Measurements from ENCODE around the gene OR4A15. TPM values are rescaled to one million over a fixed set of nuclear protein-coding genes. Genes with fewer than 3 reads are reported as not detected.
A peak's percentile ranks its signal among the peaks of the same experiment; 100 is the strongest.

OR4A15 gene
- total and polyA plus RNA-seq, 9 of the 15 experiments (the other 6 are each of a cell fraction or from before 2014, with no cell fraction given): not detected

GRCh38 chr11:55345306-55345705, 22.5 kb upstream of the OR4A15 start:
- ATAC-seq: no peak
- no peak for FAIRE-seq
- ChIA-PET CTCF (ENCODE audit: low intra/inter-chr PET ratio) (no interaction called here), POLR2A (no interaction called here)
- no TSS peak for BruUV-seq (replicated peaks)
- no peak for TF ChIP-seq TFAP4 (CRISPR knock-in tag; IDR thresholded peaks at IDR 0.05; ENCODE audit: borderline replicate concordance)
- 0 out of 2 replicates have a peak, but pooled peaks have one; percentile 14 for TF ChIP-seq MAFF (IDR thresholded peaks at IDR 0.05; ENCODE audit: low read length)
- TF ChIP-seq PHB2 (IDR thresholded peaks at IDR 0.05; ENCODE audit: low read depth): no peak
- 0 out of 2 replicates have a peak, but pooled peaks have one; percentile 12 for TF ChIP-seq MAFG (tag; conservative IDR thresholded peaks at IDR 0.05)
- no peak for TF ChIP-seq GATAD2B (IDR thresholded peaks at IDR 0.05; ENCODE audit: borderline replicate concordance)
- peak; percentile 45; the same call in 1 of the 2 replicates for TF ChIP-seq ZNF316 (IDR thresholded peaks at IDR 0.05)
- intact Hi-C loops (cut with micrococcal nuclease): no loop called here
- Histone ChIP-seq H4K20me1 (replicated peaks; ENCODE audit: control insufficient read depth, insufficient read depth, low read length) (no peaks in the 10 kb centered on the region), H3K4me3 (no peak overlapping the region), H3K79me2 (ENCODE audit: control insufficient read depth, insufficient read depth, low read length) (no peaks in the 10 kb centered on the region), H3K36me3 (ENCODE audit: control insufficient read depth, insufficient read depth, low read length) (no peaks in the 10 kb centered on the region), H3K27ac (ENCODE audit: extremely low read depth, low read depth, low read length) (no peak overlapping the region), H2AFZ (ENCODE audit: low read depth, low read length) (no peak overlapping the region), H3K4me1 (replicated peaks in 1 of 2; ENCODE audit: control insufficient read depth in 2 of 2, insufficient read depth in 2 of 2, low read length in 2 of 2) (no peaks in the 10 kb centered on the region), H3K9me1 (ENCODE audit: control insufficient read depth, insufficient read depth, low read length) (no peaks in the 10 kb centered on the region), H3K4me2 (ENCODE audit: insufficient read depth, low read length) (no peak overlapping the region), H3K27me3 (ENCODE audit: control insufficient read depth in 2 of 2, insufficient read depth in 2 of 2, low read length in 2 of 2) (no peaks in the 10 kb centered on the region), H3K9ac (ENCODE audit: insufficient read depth in 1 of 2, low read depth in 2 of 2, low read length in 2 of 2) (no peak overlapping the region), H3K9me3 (replicated peaks; ENCODE audit: control insufficient read depth, insufficient read depth, low read depth, low read length) (no peaks in the 10 kb centered on the region)
- DNase-seq (ENCODE audit: extremely low read depth in 1 of 4, low spot score in 3 of 4): no peak
- in situ Hi-C loops (cut with MboI): no loop called here
- WGBS (ENCODE audit: insufficient coverage, low coverage, missing lambda C conversion rate): 0% methylated on average over 1 of the region's 1 CpG

GRCh38 chr11:55349032-55349431, 18.7 kb upstream of the OR4A15 start:
- no peak overlapping the region for H3K9ac ChIP-seq (ENCODE audit: insufficient read depth in 1 of 2, low read depth in 2 of 2, low read length in 2 of 2)
- H3K9me3 ChIP-seq (replicated peaks; ENCODE audit: control insufficient read depth, insufficient read depth, low read depth, low read length): no peaks in the 10 kb centered on the region
- 0% methylated on average over 1 of the region's 1 CpG for WGBS (ENCODE audit: insufficient coverage, low coverage, missing lambda C conversion rate)
- no peak for FAIRE-seq
- ChIA-PET CTCF (ENCODE audit: low intra/inter-chr PET ratio) (no interaction called here), POLR2A (no interaction called here)
- no peak overlapping the region for H3K4me2 ChIP-seq (ENCODE audit: insufficient read depth, low read length)
- H4K20me1 ChIP-seq (replicated peaks; ENCODE audit: control insufficient read depth, insufficient read depth, low read length): no peaks in the 10 kb centered on the region
- intact Hi-C loops (cut with micrococcal nuclease) (no loop called here), in situ Hi-C loops (cut with MboI) (no loop called here)
- H3K27ac ChIP-seq (ENCODE audit: extremely low read depth, low read depth, low read length): no peak overlapping the region
- H3K9me1 ChIP-seq (ENCODE audit: control insufficient read depth, insufficient read depth, low read length): no peaks in the 10 kb centered on the region
- H3K4me3 ChIP-seq: no peak overlapping the region
- BruUV-seq (replicated peaks): no TSS peak
- no peaks in the 10 kb centered on the region for H3K79me2 ChIP-seq (ENCODE audit: control insufficient read depth, insufficient read depth, low read length)
- no peak overlapping the region for H2AFZ ChIP-seq (ENCODE audit: low read depth, low read length)
- H3K27me3 ChIP-seq (ENCODE audit: control insufficient read depth in 2 of 2, insufficient read depth in 2 of 2, low read length in 2 of 2): no peaks in the 10 kb centered on the region
- no peaks in the 10 kb centered on the region for H3K36me3 ChIP-seq (ENCODE audit: control insufficient read depth, insufficient read depth, low read length)
- no peak for ATAC-seq
- no peaks in the 10 kb centered on the region for H3K4me1 ChIP-seq (replicated peaks in 1 of 2; ENCODE audit: control insufficient read depth in 2 of 2, insufficient read depth in 2 of 2, low read length in 2 of 2)
- no peak for DNase-seq (ENCODE audit: extremely low read depth in 1 of 4, low spot score in 3 of 4)
- no peak for TF ChIP-seq ZNF316 (IDR thresholded peaks at IDR 0.05)
- no peak for TF ChIP-seq ZNF280A (IDR thresholded peaks at IDR 0.05; ENCODE audit: low read depth, partially characterized antibody)
- TF ChIP-seq VEZF1 (CRISPR knock-in tag; IDR thresholded peaks at IDR 0.05): no peak
- no peak for TF ChIP-seq SFPQ (IDR thresholded peaks at IDR 0.05; ENCODE audit: low read depth, low read length)
- TF ChIP-seq NRF1 (conservative IDR thresholded peaks at IDR 0.05 in 1 of 2, IDR thresholded peaks at IDR 0.05 in 1 of 2): no peak
- no peak for TF ChIP-seq ZNF695 (CRISPR knock-in tag; IDR thresholded peaks at IDR 0.05)
